SH-SY5Y (cell line): ENCODE data around the gene RAB27B.

Experiments
- GATA2 ChIP-seq: IDR thresholded peaks from 2 replicates; pipeline ENCODE4 v1.6.1; 2011; ENCODE audit warnings: mild to moderate bottlenecking, low read depth, low read length
- GATA3 ChIP-seq: IDR thresholded peaks from 2 replicates; pipeline ENCODE4 v1.6.1; 2011; ENCODE audit warnings: low read depth, mild to moderate bottlenecking, low read length, moderate library complexity

DNA sequence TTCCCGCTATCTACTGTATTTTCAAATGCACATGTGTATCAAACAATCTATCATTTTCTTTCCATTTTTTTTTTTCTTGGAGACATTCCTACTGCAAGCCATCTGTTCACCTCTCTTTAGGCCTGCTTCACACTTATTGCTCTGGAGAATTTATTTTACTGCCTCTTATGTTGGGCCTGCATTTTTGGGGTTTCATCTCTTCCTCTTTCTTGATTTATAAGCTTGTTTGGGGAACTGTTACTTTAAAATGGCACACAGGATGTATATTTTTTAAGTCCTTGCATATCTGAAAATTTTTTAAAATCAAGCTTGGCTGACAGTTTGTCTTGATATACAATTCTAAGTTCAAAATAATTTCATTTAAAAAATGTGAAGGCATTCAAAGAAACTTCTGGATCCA lies 3.5 kb upstream of the RAB27B start:
- no peak for TF ChIP-seq GATA2
- TF ChIP-seq GATA3 = no peak
